ENCODE data around the gene SLC17A7.

GRCh38 chr19:49473868-49474541, 32.7 kb upstream of the SLC17A7 start, which contains the start of gene FLT3LG:
- TF ChIP-seq KDM1A (IDR thresholded peaks at IDR 0.05; ENCODE audit: borderline replicate concordance, low read length) (no peak), CTCF (IDR thresholded peaks at IDR 0.05; ENCODE audit: control extremely low read depth in 1 of 3, insufficient read depth in 1 of 3, low read depth in 1 of 3, low read length in 3 of 3) (peak; percentile 86 to 92 (median 88)), POLR2A (IDR thresholded peaks at IDR 0.05; ENCODE audit: control extremely low read depth in 1 of 2, low read depth in 2 of 2, low read length in 2 of 2) (no peak), RAD21 (IDR thresholded peaks at IDR 0.05 in 1 of 2, conservative IDR thresholded peaks at IDR 0.05 in 1 of 2; ENCODE audit: low read depth in 2 of 2, low read length in 2 of 2) (peak; percentile 36 to 49; a peak in 3 of 4 replicates), RXRA (IDR thresholded peaks at IDR 0.05; ENCODE audit: insufficient read depth, low read depth, low read length) (no peak), CEBPB (IDR thresholded peaks at IDR 0.05; ENCODE audit: low read depth, low read length) (no peak), EZH2 (IDR thresholded peaks at IDR 0.05; ENCODE audit: low read depth, low read length, severe bottlenecking) (no peak), MAX (IDR thresholded peaks at IDR 0.05) (peak; percentile 60; the same call in 1 of the 2 replicates), SP2 (IDR thresholded peaks at IDR 0.05; ENCODE audit: low read length) (no peak), USF2 (IDR thresholded peaks at IDR 0.05; ENCODE audit: low read length) (no peak), ZNF274 (IDR thresholded peaks at IDR 0.05; ENCODE audit: borderline replicate concordance, extremely low read depth, low read length) (no peak), CBX8 (IDR thresholded peaks at IDR 0.05; ENCODE audit: borderline replicate concordance, low read depth, low read length) (no peak), NRF1 (IDR thresholded peaks at IDR 0.05; ENCODE audit: low read depth, low read length) (no peak), RNF2 (IDR thresholded peaks at IDR 0.05; ENCODE audit: borderline replicate concordance, low read depth, low read length, missing control alignments, poor library complexity, severe bottlenecking) (no peak)
